GM21717 (cell line): ENCODE measurements around the gene TEX2.

ENCODE experiments used
- ATAC-seq: cut with Tn5 transposase; IDR thresholded peaks from one replicate; pipeline ENCODE4 v1.9.1; 2021; ENCODE audit warnings: mild to moderate bottlenecking, moderate library complexity; ENCODE audit not compliant: unreplicated experiment

Gene TEX2

GRCh38 chr17:64123114-64123513, 139.9 kb downstream of the TEX2 start:
- no peak for ATAC-seq

GRCh38 chr17:64120972-64121786, 141.9 kb downstream of the TEX2 start:
- peak; percentile 68 for ATAC-seq

GRCh38 chr17:64120159-64120810, 142.8 kb downstream of the TEX2 start:
- peak; percentile 13 for ATAC-seq

- no peak for ATAC-seq
Observed at GRCh38 chr17:64117981-64118979, 144.8 kb downstream of the TEX2 start.

- ATAC-seq: no peak
Observed at GRCh38 chr17:64115822-64116534, 147.1 kb downstream of the TEX2 start.

GRCh38 chr17:64115043-64115698, 147.9 kb downstream of the TEX2 start:
- no peak for ATAC-seq

- no peak for ATAC-seq
Observed at GRCh38 chr17:64113006-64113405, 150.1 kb downstream of the TEX2 start.

GRCh38 chr17:64111831-64112230, 151.2 kb downstream of the TEX2 start:
- no peak for ATAC-seq

GRCh38 chr17:64110379-64111152, 152.5 kb downstream of the TEX2 start:
- ATAC-seq: no peak

- ATAC-seq: no peak
Observed at GRCh38 chr17:64109400-64109799, 153.7 kb downstream of the TEX2 start.

GRCh38 chr17:64107500-64108236, 155.4 kb downstream of the TEX2 start:
- ATAC-seq: no peak

- ATAC-seq: no peak
Observed at GRCh38 chr17:64106918-64107317, 156.1 kb downstream of the TEX2 start.

- no peak for ATAC-seq
Observed at GRCh38 chr17:64103391-64104364, 159.4 kb downstream of the TEX2 start.

GRCh38 chr17:64102627-64103390, 160.3 kb downstream of the TEX2 start:
- ATAC-seq: no peak

GRCh38 chr17:64099543-64099942, 163.5 kb downstream of the TEX2 start:
- ATAC-seq: no peak
